Lung microvascular endothelial cell (primary cell): ENCODE data around the gene CNTNAP2. TPM values are rescaled to one million over a fixed set of nuclear protein-coding genes. Genes with fewer than 3 reads are reported as not detected.
"Not testable (repeated sequence)": the region's sequence is repeated elsewhere in the genome, so short reads cannot be mapped to it uniquely, and the experiment has no call there.

Experiments used
- DNase-seq, 2 donors: peaks; one replicate each; pipeline versions ENCODE4 v3.0.0 to v3.0.0-alpha.2; 2010; ENCODE audit warnings: low read depth in 2 of 2
- total RNA-seq: library from RNA; depleted of rRNA; stranded (reverse); fragments of >200 nt; gene quantifications from 2 replicates; pipeline ENCODE4 v1.2.1, GENCODE V29; 2014

CNTNAP2 gene
- total RNA-seq, 1 donor from 2014 or later, result under 0.01 TPM

GRCh38 chr7:147539685-147540084 is 1423.1 kb downstream of the CNTNAP2 start:
- no peak for DNase-seq

GRCh38 chr7:147540743-147541142 is 1424.1 kb downstream of the CNTNAP2 start:
- DNase-seq, result no peak

GRCh38 chr7:147541261-147541660 is 1424.7 kb downstream of the CNTNAP2 start:
- DNase-seq, result no peak

GRCh38 chr7:147547252-147547897 is 1430.8 kb downstream of the CNTNAP2 start:
- no peak for DNase-seq

GRCh38 chr7:147556317-147556716 is 1439.7 kb downstream of the CNTNAP2 start:
- DNase-seq, result no peak

GRCh38 chr7:147563669-147564068 is 1447.1 kb downstream of the CNTNAP2 start:
- DNase-seq, result no peak

- DNase-seq, result no peak
These were observed 1448.3 kb downstream of the CNTNAP2 start for GRCh38 chr7:147564786-147565476.

GRCh38 chr7:147567043-147567442 is 1450.4 kb downstream of the CNTNAP2 start:
- DNase-seq, result no peak

- no peak for DNase-seq
These were observed 1452.7 kb downstream of the CNTNAP2 start for GRCh38 chr7:147569116-147569913.

GRCh38 chr7:147570390-147570789 is 1453.8 kb downstream of the CNTNAP2 start:
- no peak for DNase-seq

- no peak for DNase-seq
These were observed 1455.0 kb downstream of the CNTNAP2 start for GRCh38 chr7:147571436-147572185.

- DNase-seq, result no peak
These were observed 1461.6 kb downstream of the CNTNAP2 start for GRCh38 chr7:147578196-147578595.

- no peak for DNase-seq
These were observed 1462.5 kb downstream of the CNTNAP2 start for GRCh38 chr7:147579148-147579547.

- DNase-seq, result no peak
These were observed 1468.2 kb downstream of the CNTNAP2 start for GRCh38 chr7:147584771-147585193.

- no peak for DNase-seq
These were observed 1469.5 kb downstream of the CNTNAP2 start for GRCh38 chr7:147586110-147586509.

GRCh38 chr7:147586526-147586925 is 1469.9 kb downstream of the CNTNAP2 start:
- no peak for DNase-seq

GRCh38 chr7:147593271-147594057 is 1476.9 kb downstream of the CNTNAP2 start:
- no peak for DNase-seq

GRCh38 chr7:147595042-147595441 is 1478.4 kb downstream of the CNTNAP2 start:
- no peak for DNase-seq

GRCh38 chr7:147598687-147599086 is 1482.1 kb downstream of the CNTNAP2 start:
- DNase-seq, result not testable (repeated sequence)

GRCh38 chr7:147605323-147605722 is 1488.7 kb downstream of the CNTNAP2 start:
- DNase-seq, result no peak
